OCI-LY1 (cell line): ENCODE data around the gene ZNF181.

Experiments
- EZH2 ChIP-seq: fragments of 200-600 bp; sonication (generic), shearing (Covaris generic); IDR thresholded peaks from 2 replicates; pipeline ENCODE4 v1.8.0; 2017; ENCODE audit warnings: borderline replicate concordance, mixed run types, mild to moderate bottlenecking, antibody characterized with exemption, low read length, moderate library complexity, mixed read lengths
- TF ChIP-seq, protein P1 (sequence below): fragments of 200-600 bp; sonication (generic), shearing (Covaris generic); IDR thresholded peaks from 2 replicates; pipeline ENCODE4 v1.5.1; 2017; ENCODE audit warnings: mild to moderate bottlenecking, antibody characterized with exemption, low read length, moderate library complexity, mixed read lengths

DNA sequence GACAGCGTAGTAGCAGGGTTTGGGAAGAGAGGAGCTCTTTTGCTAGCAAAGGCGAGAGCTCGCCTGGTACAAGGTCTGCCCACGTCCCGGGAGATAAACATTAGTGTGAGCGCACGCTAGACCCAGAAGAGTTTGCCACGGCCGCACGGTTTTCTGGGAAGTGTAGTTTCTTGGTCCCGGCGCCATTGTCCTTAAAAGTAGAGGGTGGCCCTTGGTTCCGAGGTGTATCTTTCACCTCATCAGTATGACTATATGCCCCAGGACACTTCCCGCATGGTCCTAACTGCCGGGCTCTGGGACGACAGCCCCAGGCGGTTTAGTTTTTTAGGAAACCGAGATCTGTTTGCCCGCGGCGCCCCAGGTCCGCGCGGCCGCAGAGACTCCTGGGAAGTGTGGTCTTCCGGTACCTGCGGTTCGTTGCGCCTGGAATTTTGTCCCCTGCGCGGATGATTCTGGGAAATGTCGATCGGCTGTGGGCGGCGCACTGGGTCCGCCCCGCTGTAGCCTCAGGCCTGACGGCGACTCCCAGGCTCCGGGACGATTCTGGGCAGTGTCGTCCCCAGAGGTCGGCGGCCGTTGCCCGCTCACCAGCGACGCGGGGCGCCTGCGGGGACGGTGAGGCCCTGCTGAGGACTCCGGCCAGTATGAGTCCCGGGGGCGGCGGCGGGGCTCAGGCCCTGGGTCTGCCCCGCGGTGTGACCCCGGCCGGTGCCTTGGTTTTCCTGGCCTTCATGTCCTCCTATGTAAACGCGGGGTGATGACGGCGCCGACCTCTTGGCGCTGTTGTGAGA is at the start of gene ZNF181:
- TF ChIP-seq, protein P1, sequence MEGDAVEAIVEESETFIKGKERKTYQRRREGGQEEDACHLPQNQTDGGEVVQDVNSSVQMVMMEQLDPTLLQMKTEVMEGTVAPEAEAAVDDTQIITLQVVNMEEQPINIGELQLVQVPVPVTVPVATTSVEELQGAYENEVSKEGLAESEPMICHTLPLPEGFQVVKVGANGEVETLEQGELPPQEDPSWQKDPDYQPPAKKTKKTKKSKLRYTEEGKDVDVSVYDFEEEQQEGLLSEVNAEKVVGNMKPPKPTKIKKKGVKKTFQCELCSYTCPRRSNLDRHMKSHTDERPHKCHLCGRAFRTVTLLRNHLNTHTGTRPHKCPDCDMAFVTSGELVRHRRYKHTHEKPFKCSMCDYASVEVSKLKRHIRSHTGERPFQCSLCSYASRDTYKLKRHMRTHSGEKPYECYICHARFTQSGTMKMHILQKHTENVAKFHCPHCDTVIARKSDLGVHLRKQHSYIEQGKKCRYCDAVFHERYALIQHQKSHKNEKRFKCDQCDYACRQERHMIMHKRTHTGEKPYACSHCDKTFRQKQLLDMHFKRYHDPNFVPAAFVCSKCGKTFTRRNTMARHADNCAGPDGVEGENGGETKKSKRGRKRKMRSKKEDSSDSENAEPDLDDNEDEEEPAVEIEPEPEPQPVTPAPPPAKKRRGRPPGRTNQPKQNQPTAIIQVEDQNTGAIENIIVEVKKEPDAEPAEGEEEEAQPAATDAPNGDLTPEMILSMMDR, result no peak
- no peak for TF ChIP-seq EZH2
